Measurements from ENCODE around the gene INO80.
"Not testable (repeated sequence)": the region's sequence is repeated elsewhere in the genome, so short reads cannot be mapped to it uniquely, and the experiment has no call there.

The INO80 gene

GRCh38 chr15:41151451-41152005, 35.4 kb upstream of the INO80 start:
- no peak for DNase-seq (ENCODE audit: low read depth)
- H3K4me3 ChIP-seq (ENCODE audit: low read depth, low read length), result no peak overlapping the region
- TF ChIP-seq, protein P1, sequence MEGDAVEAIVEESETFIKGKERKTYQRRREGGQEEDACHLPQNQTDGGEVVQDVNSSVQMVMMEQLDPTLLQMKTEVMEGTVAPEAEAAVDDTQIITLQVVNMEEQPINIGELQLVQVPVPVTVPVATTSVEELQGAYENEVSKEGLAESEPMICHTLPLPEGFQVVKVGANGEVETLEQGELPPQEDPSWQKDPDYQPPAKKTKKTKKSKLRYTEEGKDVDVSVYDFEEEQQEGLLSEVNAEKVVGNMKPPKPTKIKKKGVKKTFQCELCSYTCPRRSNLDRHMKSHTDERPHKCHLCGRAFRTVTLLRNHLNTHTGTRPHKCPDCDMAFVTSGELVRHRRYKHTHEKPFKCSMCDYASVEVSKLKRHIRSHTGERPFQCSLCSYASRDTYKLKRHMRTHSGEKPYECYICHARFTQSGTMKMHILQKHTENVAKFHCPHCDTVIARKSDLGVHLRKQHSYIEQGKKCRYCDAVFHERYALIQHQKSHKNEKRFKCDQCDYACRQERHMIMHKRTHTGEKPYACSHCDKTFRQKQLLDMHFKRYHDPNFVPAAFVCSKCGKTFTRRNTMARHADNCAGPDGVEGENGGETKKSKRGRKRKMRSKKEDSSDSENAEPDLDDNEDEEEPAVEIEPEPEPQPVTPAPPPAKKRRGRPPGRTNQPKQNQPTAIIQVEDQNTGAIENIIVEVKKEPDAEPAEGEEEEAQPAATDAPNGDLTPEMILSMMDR (IDR thresholded peaks at IDR 0.05; ENCODE audit: control insufficient read depth, extremely low read depth, insufficient read depth), result no peak

DNA sequence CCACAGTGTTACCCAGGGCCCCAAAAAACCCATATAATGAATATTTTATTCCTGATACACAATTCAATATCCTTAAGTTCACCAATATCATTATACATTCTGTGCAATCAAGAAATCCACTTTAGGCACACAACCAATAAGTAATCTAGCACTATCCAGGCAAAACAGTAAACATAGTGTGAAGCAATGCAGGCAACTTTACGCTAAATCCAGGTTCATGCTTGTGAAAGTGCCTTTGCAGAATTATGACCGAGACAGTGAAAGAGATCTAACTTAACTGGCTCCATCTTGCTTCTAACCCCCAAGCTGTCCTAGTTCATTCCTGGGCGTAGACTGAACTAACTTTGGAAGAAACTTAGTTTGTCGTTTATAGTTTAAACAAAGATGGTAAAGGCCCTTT, 34.2 kb upstream of the INO80 start:
- DNase-seq (ENCODE audit: low read depth), result no peak
- TF ChIP-seq, protein P1 (IDR thresholded peaks at IDR 0.05; ENCODE audit: control insufficient read depth, extremely low read depth, insufficient read depth), result no peak
- H3K4me3 ChIP-seq (ENCODE audit: low read depth, low read length), result no peak overlapping the region

DNA sequence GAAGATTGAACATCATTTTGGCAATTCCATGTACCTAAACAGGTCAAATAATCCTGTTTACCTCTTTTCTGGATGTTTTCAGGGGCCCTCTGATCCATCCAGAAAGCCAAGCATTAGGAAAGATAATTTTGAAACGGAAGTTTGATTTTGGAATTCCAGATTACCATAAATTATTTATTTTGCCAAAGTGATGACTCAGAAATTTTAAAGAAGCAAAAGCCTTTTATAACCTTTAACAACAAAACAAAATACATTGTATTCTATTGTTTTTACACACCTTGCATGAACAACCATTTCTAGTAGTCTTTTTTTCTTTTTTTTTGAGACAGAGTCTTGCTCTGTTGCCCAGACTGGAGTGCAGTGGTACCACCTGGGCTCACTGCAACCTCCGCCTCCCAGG, 32.0 kb upstream of the INO80 start:
- TF ChIP-seq, protein P1 (IDR thresholded peaks at IDR 0.05; ENCODE audit: control insufficient read depth, extremely low read depth, insufficient read depth), result no peak
- no peak overlapping the region for H3K4me3 ChIP-seq (ENCODE audit: low read depth, low read length)
- DNase-seq (ENCODE audit: low read depth), result no peak

GRCh38 chr15:41139619-41140018, 23.5 kb upstream of the INO80 start:
- TF ChIP-seq, protein P1 (IDR thresholded peaks at IDR 0.05; ENCODE audit: control insufficient read depth, extremely low read depth, insufficient read depth), result no peak
- H3K4me3 ChIP-seq (ENCODE audit: low read depth, low read length), result no peak overlapping the region
- no peak for DNase-seq (ENCODE audit: low read depth)

DNA sequence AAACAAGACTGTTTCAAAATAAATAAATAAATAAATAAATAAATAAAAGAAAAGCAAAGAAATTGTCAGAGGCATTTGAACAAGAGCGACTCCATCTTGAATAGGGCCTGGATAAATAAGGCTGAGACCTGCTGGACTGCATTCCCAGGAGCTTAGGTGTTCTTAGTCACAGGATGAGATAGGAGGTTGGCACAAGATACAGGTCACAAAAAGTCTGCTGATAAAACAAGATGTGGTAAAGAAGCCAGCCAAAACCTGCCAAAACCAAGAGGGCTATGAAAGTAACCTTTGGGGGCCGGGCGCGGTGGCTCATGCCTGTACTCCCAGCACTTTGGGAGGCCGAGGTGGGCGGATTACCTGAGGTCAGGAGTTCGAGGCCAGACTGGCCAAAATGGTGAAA, 23.0 kb upstream of the INO80 start:
- not testable (repeated sequence) for DNase-seq (ENCODE audit: low read depth)

DNA sequence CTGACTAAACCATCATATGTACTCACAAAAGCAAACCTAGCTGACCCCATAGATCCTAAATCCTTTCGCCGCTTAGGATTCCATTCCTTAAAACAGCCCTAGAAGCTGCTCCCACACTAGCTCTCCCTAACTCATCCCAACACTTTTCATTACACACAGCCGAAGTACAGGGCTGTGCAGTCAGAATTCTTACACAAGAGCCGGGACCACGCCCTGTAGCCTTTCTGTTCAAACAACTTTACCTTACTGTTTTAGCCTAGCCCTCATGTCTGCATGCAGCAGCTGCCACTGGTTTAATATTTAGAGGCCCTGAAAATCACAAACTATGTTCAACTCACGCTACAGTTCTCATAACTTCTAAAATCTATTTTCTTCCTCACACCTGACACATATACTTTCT, 19.5 kb upstream of the INO80 start:
- not testable (repeated sequence) for H3K4me3 ChIP-seq (ENCODE audit: low read depth, low read length); DNase-seq (ENCODE audit: low read depth)

More for the DNA sequence above, 23.0 kb upstream of the INO80 start:
- H3K4me3 ChIP-seq (ENCODE audit: low read depth, low read length), result not testable (repeated sequence)

GRCh38 chr15:41133454-41133853, 17.4 kb upstream of the INO80 start:
- H3K4me3 ChIP-seq (ENCODE audit: low read depth, low read length), result no peak overlapping the region
- DNase-seq (ENCODE audit: low read depth), result no peak
- TF ChIP-seq, protein P1 (IDR thresholded peaks at IDR 0.05; ENCODE audit: control insufficient read depth, extremely low read depth, insufficient read depth), result no peak

GRCh38 chr15:41132094-41132493, 16.0 kb upstream of the INO80 start:
- DNase-seq (ENCODE audit: low read depth); H3K4me3 ChIP-seq (ENCODE audit: low read depth, low read length): not testable (repeated sequence)

All from LNCaP clone FGC (cell line).